HG03095 (cell line): ENCODE results near the gene SEMA3C.

Experiments used
- ATAC-seq: cut with Tn5 transposase; IDR thresholded peaks from one replicate; pipeline ENCODE4 v1.9.1; 2021; ENCODE audit warnings: moderate library complexity; ENCODE audit not compliant: unreplicated experiment

Gene SEMA3C

GRCh38 chr7:80858141-80858903 lies 60.5 kb downstream of the SEMA3C start:
- ATAC-seq, result no peak

GRCh38 chr7:80856769-80857168 lies 62.1 kb downstream of the SEMA3C start:
- ATAC-seq, result no peak

GRCh38 chr7:80851896-80852476 lies 66.9 kb downstream of the SEMA3C start:
- ATAC-seq, result no peak

GRCh38 chr7:80848841-80849240 lies 70.0 kb downstream of the SEMA3C start:
- no peak for ATAC-seq

GRCh38 chr7:80847895-80848294 lies 71.0 kb downstream of the SEMA3C start:
- no peak for ATAC-seq

- ATAC-seq, result no peak
Measured at GRCh38 chr7:80847027-80847426, 71.8 kb downstream of the SEMA3C start.

- no peak for ATAC-seq
Measured at GRCh38 chr7:80844916-80845315, 73.9 kb downstream of the SEMA3C start.

GRCh38 chr7:80843018-80843677 lies 75.7 kb downstream of the SEMA3C start:
- no peak for ATAC-seq

- no peak for ATAC-seq
Measured at GRCh38 chr7:80842022-80842790, 76.6 kb downstream of the SEMA3C start.

GRCh38 chr7:80841423-80841955 lies 77.4 kb downstream of the SEMA3C start:
- no peak for ATAC-seq

GRCh38 chr7:80840681-80841080 lies 78.2 kb downstream of the SEMA3C start:
- no peak for ATAC-seq

GRCh38 chr7:80839855-80840254 lies 79.0 kb downstream of the SEMA3C start:
- no peak for ATAC-seq

GRCh38 chr7:80838643-80839042 lies 80.2 kb downstream of the SEMA3C start:
- ATAC-seq, result no peak

GRCh38 chr7:80837345-80837744 lies 81.5 kb downstream of the SEMA3C start:
- no peak for ATAC-seq

GRCh38 chr7:80835251-80835650 lies 83.6 kb downstream of the SEMA3C start:
- no peak for ATAC-seq

- ATAC-seq, result no peak
Measured at GRCh38 chr7:80833289-80834268, 85.3 kb downstream of the SEMA3C start.

- ATAC-seq, result no peak
Measured at GRCh38 chr7:80832006-80832405, 86.8 kb downstream of the SEMA3C start.

GRCh38 chr7:80830584-80831285 lies 88.1 kb downstream of the SEMA3C start:
- no peak for ATAC-seq

GRCh38 chr7:80830010-80830409 lies 88.8 kb downstream of the SEMA3C start:
- ATAC-seq, result no peak
